IMR-90 (cell line): ENCODE measurements around the gene MBOAT2. TPM values are rescaled to one million over a fixed set of nuclear protein-coding genes. Genes with fewer than 3 reads are reported as not detected.
"Not testable (repeated sequence)": the region's sequence is repeated elsewhere in the genome, so short reads cannot be mapped to it uniquely, and the experiment has no call there.

Experiments
- ATAC-seq: fragments of 200-7000 bp; cut with Tn5 transposase; 2 replicates; pipeline ENCODE4 v1.9.1; 2020; ENCODE audit warnings: low read depth, mild to moderate bottlenecking, moderate library complexity
- BruUV-seq: library from RNA; stranded (reverse); fragments of 400-500 nt; replicated peaks from 2 replicates; lab custom pipeline; 2021; lab: Mats Ljungman, UMichigan
- CTCF ChIA-PET: fragments of 300-600 bp; formaldehyde crosslinking; extraction: SDS; loops from one replicate; lab custom pipeline; 2021; ENCODE audit warnings: antibody characterized with exemption; lab: Yijun Ruan, JAX
- POLR2A ChIA-PET: fragments of 300-600 bp; sonication (Branson Sonifier 250); formaldehyde crosslinking; loops from one replicate; lab custom pipeline; 2022; ENCODE audit warnings: antibody characterized with exemption; ENCODE audit not compliant: unreplicated experiment; lab: Charles Lee
- DNase-seq: peaks from one replicate; pipeline ENCODE4 v3.0.0; 2013
- H2AFZ ChIP-seq: replicated peaks from 2 replicates; pipeline ENCODE3; 2013; ENCODE audit warnings: low read length, mild to moderate bottlenecking; ENCODE audit not compliant: poor library complexity
- H2AK5ac ChIP-seq: 2 replicates; pipeline ENCODE4 v1.6.1; 2013; ENCODE audit warnings: low read depth, low read length, inconsistent platforms
- H2AK9ac ChIP-seq: replicated peaks from 2 replicates; pipeline ENCODE3; 2013; ENCODE audit warnings: mild to moderate bottlenecking, low read depth, low read length, moderate library complexity; ENCODE audit not compliant: poor library complexity
- H2BK120ac ChIP-seq: 2 replicates; pipeline ENCODE4 v1.6.1; 2013; ENCODE audit warnings: low read depth, low read length, inconsistent platforms
- H2BK15ac ChIP-seq: 3 replicates; pipeline ENCODE4 v1.6.1; 2013; ENCODE audit warnings: low read depth, low read length, inconsistent platforms
- H2BK20ac ChIP-seq: 2 replicates; pipeline ENCODE4 v1.6.1; 2013; ENCODE audit warnings: low read depth, mild to moderate bottlenecking, inconsistent platforms, low read length, moderate library complexity
- H2BK5ac ChIP-seq: 2 replicates; pipeline ENCODE4 v1.6.1; 2013; ENCODE audit warnings: mild to moderate bottlenecking, low read depth, low read length, inconsistent platforms; ENCODE audit not compliant: poor library complexity, severe bottlenecking
- H3K14ac ChIP-seq: replicated peaks from 2 replicates; pipeline ENCODE4 v1.6.1; 2013; ENCODE audit warnings: low read depth, low read length, inconsistent platforms
- H3K18ac ChIP-seq: 2 replicates; pipeline ENCODE4 v1.6.1; 2013; ENCODE audit warnings: low read depth, low read length, control low read depth
- H3K23ac ChIP-seq: 2 replicates; pipeline ENCODE4 v1.6.1; 2013; ENCODE audit warnings: low read depth, low read length, inconsistent platforms
- H3K27ac ChIP-seq: 2 replicates; pipeline ENCODE4 v1.5.1; 2013; ENCODE audit warnings: mild to moderate bottlenecking, control low read depth, low read length; ENCODE audit not compliant: insufficient read depth
- H3K27me3 ChIP-seq: 2 replicates; pipeline ENCODE4 v1.6.1; 2013; ENCODE audit warnings: low read length; ENCODE audit not compliant: control insufficient read depth, insufficient read depth
- H3K36me3 ChIP-seq: 2 replicates; pipeline ENCODE4 v1.6.1; 2013; ENCODE audit warnings: low read length, mixed read lengths; ENCODE audit not compliant: control insufficient read depth, insufficient read depth
- H3K4ac ChIP-seq: 2 replicates; pipeline ENCODE4 v1.6.1; 2013; ENCODE audit warnings: low read depth, low read length, inconsistent platforms
- H3K4me1 ChIP-seq: 2 replicates; pipeline ENCODE4 v1.6.1; 2013; ENCODE audit warnings: low read length, mixed read lengths; ENCODE audit not compliant: control insufficient read depth, insufficient read depth
- H3K4me2 ChIP-seq: 2 replicates; pipeline ENCODE4 v1.6.1; 2013; ENCODE audit warnings: low read depth, mild to moderate bottlenecking, control low read depth, low read length, moderate library complexity
- H3K4me3 ChIP-seq: 2 replicates; pipeline ENCODE4 v1.5.1; 2013; ENCODE audit warnings: low read depth, mild to moderate bottlenecking, control low read depth, low read length, moderate library complexity; ENCODE audit not compliant: insufficient read depth
- H3K56ac ChIP-seq: 2 replicates; pipeline ENCODE4 v1.6.1; 2013; ENCODE audit warnings: low read length, inconsistent platforms; ENCODE audit not compliant: insufficient read depth; ENCODE audit errors: extremely low read depth
- H3K79me1 ChIP-seq, 2 experiments: 2 replicates each; pipeline ENCODE4 v1.6.1; 2013; ENCODE audit warnings: low read length in 2 of 2, inconsistent platforms in 1 of 2, low read depth in 1 of 2
- H3K9ac ChIP-seq: 2 replicates; pipeline ENCODE4 v1.6.1; 2013; ENCODE audit warnings: low read depth, low read length, control low read depth
- H3K9me1 ChIP-seq: 2 replicates; pipeline ENCODE4 v1.6.1; 2013; ENCODE audit warnings: low read length, inconsistent platforms; ENCODE audit not compliant: insufficient read depth
- H3K9me3 ChIP-seq: 2 replicates; pipeline ENCODE4 v1.6.1; 2013; ENCODE audit warnings: low read length; ENCODE audit not compliant: control insufficient read depth, insufficient read depth
- H4K20me1 ChIP-seq: 2 replicates; pipeline ENCODE4 v1.6.1; 2013; ENCODE audit warnings: low read length, inconsistent platforms; ENCODE audit not compliant: insufficient read depth
- H4K5ac ChIP-seq: 2 replicates; pipeline ENCODE4 v1.6.1; 2013; ENCODE audit warnings: mild to moderate bottlenecking, low read depth, low read length, control low read depth
- H4K8ac ChIP-seq, 2 experiments: 2 replicates each; pipeline ENCODE4 v1.6.1; 2013; ENCODE audit warnings: low read depth in 2 of 2, low read length in 2 of 2, control low read depth in 1 of 2, inconsistent platforms in 1 of 2
- H4K91ac ChIP-seq: 2 replicates; pipeline ENCODE4 v1.6.1; 2013; ENCODE audit warnings: low read depth, low read length, inconsistent platforms; ENCODE audit not compliant: insufficient read depth
- WGBS, 2 experiments: methylation state at CpG; one replicate each; pipeline versions ENCODE4 v1.1.5 to v1.1.7; 2013; ENCODE audit warnings: missing lambda C conversion rate in 2 of 2; ENCODE audit not compliant: insufficient read length in 1 of 2; ENCODE audit errors: extremely low coverage in 2 of 2; 5-methylcytosine and 5-hydroxymethylcytosine counted together
- dilution Hi-C: fragments of 300-500 bp; cut with HindIII; formaldehyde crosslinking; loops from one replicate; pipeline ENCODE4 v1.14.3; 2018; ENCODE audit warnings: low sequenced_read_pairs; ENCODE audit not compliant: unreplicated experiment
- in situ Hi-C: fragments of 300-500 bp; cut with MboI; formaldehyde crosslinking; loops from 3 replicates; pipeline ENCODE4 v1.14.3; 2019; ENCODE audit warnings: low sequenced_read_pairs, inconsistent platforms, mixed read lengths
- intact Hi-C: fragments of 100-400 bp; cut with micrococcal nuclease; formaldehyde crosslinking; loops from 2 replicates; pipeline ENCODE4 v1.10.0; 2022
- polyA plus RNA-seq, 3 experiments: library from polyadenylated mRNA; depleted of rRNA; stranded (reverse); fragments of >200 nt; gene quantifications; 2 replicates each; pipeline ENCODE4 v1.2.3, GENCODE V29; 2012; ENCODE audit warnings: low replicate concordance in 1 of 3
- total RNA-seq: library from RNA; depleted of rRNA; stranded (reverse); fragments of >200 nt; gene quantifications from 2 replicates; pipeline ENCODE4 v1.2.3, GENCODE V29; 2012

MBOAT2 gene
- total and polyA plus RNA-seq, 2 of the 4 experiments (the other 2 are of a cell fraction) = 33.9 to 102 TPM

DNA sequence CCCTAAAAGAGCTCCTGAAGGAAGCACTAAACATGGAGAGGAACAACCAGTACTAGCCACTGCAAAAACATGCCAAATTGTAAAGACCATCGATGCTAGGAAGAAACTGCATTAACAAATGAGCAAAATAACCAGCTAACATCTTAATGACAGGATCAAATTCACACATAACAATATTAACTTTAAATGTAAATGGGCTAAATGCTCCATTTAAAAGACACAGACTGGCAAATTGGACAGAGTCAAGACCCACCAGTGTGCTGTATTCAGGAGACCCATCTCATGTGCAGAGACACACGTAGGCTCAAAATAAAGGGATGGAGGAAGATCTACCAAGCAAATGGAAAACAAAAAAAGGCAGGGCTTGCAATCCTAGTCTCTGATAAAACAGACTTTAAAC is 34.1 kb downstream of the MBOAT2 start:
- H4K8ac ChIP-seq, H2AK9ac ChIP-seq, H3K56ac ChIP-seq, H3K27me3 ChIP-seq, H2BK15ac ChIP-seq, H4K5ac ChIP-seq, CTCF ChIA-PET, BruUV-seq, H3K27ac ChIP-seq, dilution Hi-C loops, H3K36me3 ChIP-seq, DNase-seq, H3K23ac ChIP-seq, H2BK120ac ChIP-seq, in situ Hi-C loops, intact Hi-C loops, H2BK20ac ChIP-seq, H3K14ac ChIP-seq, H3K9me3 ChIP-seq, H4K91ac ChIP-seq, H4K20me1 ChIP-seq, POLR2A ChIA-PET, H2AK5ac ChIP-seq, H3K9ac ChIP-seq, H3K4ac ChIP-seq, H3K18ac ChIP-seq, H3K4me3 ChIP-seq, H3K4me2 ChIP-seq, H2BK5ac ChIP-seq, H3K9me1 ChIP-seq, ATAC-seq, H2AFZ ChIP-seq, H3K4me1 ChIP-seq: not testable (repeated sequence)
- no CpG with 5 or more reads among the region's 2 CpGs for WGBS, 2 experiments
- H3K79me1 ChIP-seq = peaks cover 11 to 19% of the 10 kb centered on the region in 2 experiments
